ENCODE data around the gene AIG1. TPM values are rescaled to one million over a fixed set of nuclear protein-coding genes. Genes with fewer than 3 reads are reported as not detected.
A peak's percentile ranks its signal among the peaks of the same experiment; 100 is the strongest.

Gene AIG1
- total RNA-seq, 1 donor: 70.9 TPM

DNA sequence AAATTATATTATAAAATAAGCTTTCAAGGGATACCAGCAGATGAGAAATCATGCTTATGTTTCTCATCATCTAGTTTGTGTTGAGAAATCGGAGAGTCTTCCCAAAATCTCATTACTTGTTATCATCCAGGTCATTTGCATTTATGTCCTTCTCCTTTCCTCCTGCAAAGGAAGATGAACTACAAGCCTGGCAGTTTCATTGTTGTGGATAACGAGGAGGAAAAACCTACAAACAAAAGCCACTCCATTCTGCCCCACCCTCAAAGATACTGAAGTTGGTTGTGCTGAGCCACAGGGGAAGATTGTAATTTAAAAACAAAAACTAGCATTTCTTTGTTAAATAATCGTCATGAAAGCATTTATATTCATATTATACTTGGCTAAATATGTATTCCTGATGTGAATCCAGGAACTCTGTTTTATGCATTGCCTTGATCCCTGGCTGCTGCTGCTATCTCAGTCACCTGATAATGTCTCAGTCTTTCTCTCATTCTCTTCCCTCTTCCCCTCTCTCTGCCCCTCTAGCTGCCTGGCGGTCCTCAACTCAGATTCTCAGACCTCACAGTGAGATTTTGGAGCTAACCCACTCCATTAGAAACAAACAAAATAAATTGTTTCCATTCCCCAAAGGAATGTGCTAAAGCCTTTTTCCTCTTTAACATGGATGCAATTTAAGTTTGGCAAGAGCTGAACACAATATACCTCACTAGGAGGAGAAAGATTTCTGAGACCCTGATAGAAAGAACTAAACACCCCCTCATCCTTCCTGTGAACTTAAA is 204.5 kb downstream of the AIG1 start:
- no peak overlapping the region for H3K4me2 ChIP-seq (ENCODE audit: insufficient read depth, low read length)

DNA sequence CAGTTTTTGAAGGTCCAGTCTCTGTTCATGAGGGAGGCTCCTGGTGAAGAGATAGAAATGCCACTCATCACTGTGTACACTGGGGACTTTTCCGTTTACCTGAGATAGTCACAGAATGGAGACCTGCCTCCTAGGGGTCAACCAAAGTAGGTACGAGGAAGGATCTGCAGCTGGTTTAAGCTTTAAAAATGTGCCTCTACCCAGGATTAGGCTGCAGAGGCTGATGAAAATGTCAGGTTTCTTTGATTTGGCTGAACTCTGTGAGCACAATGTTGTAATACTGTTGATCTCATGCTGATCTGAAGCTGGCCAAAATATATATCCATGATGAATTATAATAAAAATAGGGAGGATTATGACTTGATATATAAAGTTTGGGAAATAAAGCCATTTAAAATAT is 207.1 kb downstream of the AIG1 start:
- Histone ChIP-seq H3K9me3 (ENCODE audit: low read depth, low read length) (no peaks in the 10 kb centered on the region), H3K36me3 (ENCODE audit: insufficient read depth, low read length) (no peaks in the 10 kb centered on the region), H3K27me3 (ENCODE audit: insufficient read depth, low read length) (no peaks in the 10 kb centered on the region), H3K4me3 (ENCODE audit: insufficient read depth, low read length) (no peak overlapping the region), H3K4me2 (ENCODE audit: insufficient read depth, low read length) (no peak overlapping the region), H3K79me2 (ENCODE audit: insufficient read depth, low read length) (no peaks in the 10 kb centered on the region), H3K4me1 (ENCODE audit: insufficient read depth, low read length) (peaks cover 16% of the 10 kb centered on the region), H2AFZ (ENCODE audit: low read length) (no peak overlapping the region), H3K27ac (ENCODE audit: low read depth, low read length) (no peak overlapping the region), H4K20me1 (ENCODE audit: insufficient read depth, low read length) (no peaks in the 10 kb centered on the region)
- TF ChIP-seq, protein P1, sequence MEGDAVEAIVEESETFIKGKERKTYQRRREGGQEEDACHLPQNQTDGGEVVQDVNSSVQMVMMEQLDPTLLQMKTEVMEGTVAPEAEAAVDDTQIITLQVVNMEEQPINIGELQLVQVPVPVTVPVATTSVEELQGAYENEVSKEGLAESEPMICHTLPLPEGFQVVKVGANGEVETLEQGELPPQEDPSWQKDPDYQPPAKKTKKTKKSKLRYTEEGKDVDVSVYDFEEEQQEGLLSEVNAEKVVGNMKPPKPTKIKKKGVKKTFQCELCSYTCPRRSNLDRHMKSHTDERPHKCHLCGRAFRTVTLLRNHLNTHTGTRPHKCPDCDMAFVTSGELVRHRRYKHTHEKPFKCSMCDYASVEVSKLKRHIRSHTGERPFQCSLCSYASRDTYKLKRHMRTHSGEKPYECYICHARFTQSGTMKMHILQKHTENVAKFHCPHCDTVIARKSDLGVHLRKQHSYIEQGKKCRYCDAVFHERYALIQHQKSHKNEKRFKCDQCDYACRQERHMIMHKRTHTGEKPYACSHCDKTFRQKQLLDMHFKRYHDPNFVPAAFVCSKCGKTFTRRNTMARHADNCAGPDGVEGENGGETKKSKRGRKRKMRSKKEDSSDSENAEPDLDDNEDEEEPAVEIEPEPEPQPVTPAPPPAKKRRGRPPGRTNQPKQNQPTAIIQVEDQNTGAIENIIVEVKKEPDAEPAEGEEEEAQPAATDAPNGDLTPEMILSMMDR (IDR thresholded peaks at IDR 0.05; ENCODE audit: extremely low read depth, low read depth, low read length): no peak
- no peak for DNase-seq (ENCODE audit: insufficient read length, low spot score, missing footprints)

More for the DNA sequence above, 204.5 kb downstream of the AIG1 start:
- no peak for DNase-seq (ENCODE audit: insufficient read length, low spot score, missing footprints)
- no peaks in the 10 kb centered on the region for H3K27me3 ChIP-seq (ENCODE audit: insufficient read depth, low read length)
- no peaks in the 10 kb centered on the region for H4K20me1 ChIP-seq (ENCODE audit: insufficient read depth, low read length)
- H2AFZ ChIP-seq (ENCODE audit: low read length): no peak overlapping the region
- no peak overlapping the region for H3K27ac ChIP-seq (ENCODE audit: low read depth, low read length)
- no peaks in the 10 kb centered on the region for H3K9me3 ChIP-seq (ENCODE audit: low read depth, low read length)
- peaks cover 7% of the 10 kb centered on the region for H3K4me1 ChIP-seq (ENCODE audit: insufficient read depth, low read length)
- no peak overlapping the region for H3K4me3 ChIP-seq (ENCODE audit: insufficient read depth, low read length)
- H3K79me2 ChIP-seq (ENCODE audit: insufficient read depth, low read length): no peaks in the 10 kb centered on the region
- H3K36me3 ChIP-seq (ENCODE audit: insufficient read depth, low read length): no peaks in the 10 kb centered on the region
- TF ChIP-seq, protein P1 (IDR thresholded peaks at IDR 0.05; ENCODE audit: extremely low read depth, low read depth, low read length): no peak

DNA sequence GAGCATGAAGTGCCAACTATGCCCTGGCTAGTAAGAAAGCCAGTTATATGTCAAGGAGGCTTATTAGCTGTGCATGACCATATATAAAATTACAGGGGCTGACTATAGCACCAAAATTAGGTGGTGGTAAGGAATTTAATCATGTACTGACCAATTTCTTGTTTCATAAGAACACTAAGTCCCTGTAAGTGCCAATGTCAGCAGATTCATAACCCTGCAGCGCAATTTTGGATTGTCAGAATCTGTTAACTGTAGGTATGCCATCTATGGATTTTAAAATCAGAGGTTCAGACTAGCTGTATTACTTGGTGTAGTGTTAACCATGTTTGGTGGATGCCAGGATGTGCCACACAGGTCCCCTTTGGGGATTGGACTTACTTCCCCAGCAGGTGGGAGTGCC is 207.8 kb downstream of the AIG1 start:
- peaks cover 16% of the 10 kb centered on the region for H3K4me1 ChIP-seq (ENCODE audit: insufficient read depth, low read length)
- no peak overlapping the region for H3K4me3 ChIP-seq (ENCODE audit: insufficient read depth, low read length)
- no peaks in the 10 kb centered on the region for H3K79me2 ChIP-seq (ENCODE audit: insufficient read depth, low read length)
- TF ChIP-seq, protein P1 (IDR thresholded peaks at IDR 0.05; ENCODE audit: extremely low read depth, low read depth, low read length): no peak
- no peaks in the 10 kb centered on the region for H3K36me3 ChIP-seq (ENCODE audit: insufficient read depth, low read length)
- no peaks in the 10 kb centered on the region for H4K20me1 ChIP-seq (ENCODE audit: insufficient read depth, low read length)
- no peak overlapping the region for H3K4me2 ChIP-seq (ENCODE audit: insufficient read depth, low read length)
- H2AFZ ChIP-seq (ENCODE audit: low read length): no peak overlapping the region
- no peaks in the 10 kb centered on the region for H3K9me3 ChIP-seq (ENCODE audit: low read depth, low read length)
- no peaks in the 10 kb centered on the region for H3K27me3 ChIP-seq (ENCODE audit: insufficient read depth, low read length)
- H3K27ac ChIP-seq (ENCODE audit: low read depth, low read length): no peak overlapping the region
- DNase-seq (ENCODE audit: insufficient read length, low spot score, missing footprints): no peak

DNA sequence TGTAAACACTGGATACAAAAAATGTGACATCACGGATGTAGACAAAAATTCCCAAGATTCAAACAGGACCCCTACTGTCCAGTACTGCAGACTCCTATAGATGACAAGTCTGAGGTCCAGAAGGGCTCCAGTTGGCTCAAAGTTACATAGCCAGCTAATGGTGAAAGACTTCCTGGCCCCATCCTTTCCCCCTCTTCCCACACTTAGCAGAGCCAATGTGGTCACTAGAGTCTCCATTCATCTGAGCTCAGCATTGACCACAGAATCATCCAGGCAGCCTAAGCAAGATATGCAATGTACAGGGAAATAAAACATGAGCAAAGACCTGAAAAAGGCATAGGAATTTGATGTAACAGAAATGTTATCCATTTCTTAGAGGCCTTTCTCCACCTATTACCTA is 209.3 kb downstream of the AIG1 start:
- TF ChIP-seq, protein P1 (IDR thresholded peaks at IDR 0.05; ENCODE audit: extremely low read depth, low read depth, low read length): no peak
- H3K27ac ChIP-seq (ENCODE audit: low read depth, low read length): peak overlapping the region; percentile 35
- no peaks in the 10 kb centered on the region for H3K36me3 ChIP-seq (ENCODE audit: insufficient read depth, low read length)
- H3K4me1 ChIP-seq (ENCODE audit: insufficient read depth, low read length): peaks cover 16% of the 10 kb centered on the region
- H2AFZ ChIP-seq (ENCODE audit: low read length): no peak overlapping the region
- H3K4me3 ChIP-seq (ENCODE audit: insufficient read depth, low read length): no peak overlapping the region
- no peak overlapping the region for H3K4me2 ChIP-seq (ENCODE audit: insufficient read depth, low read length)
- no peaks in the 10 kb centered on the region for H3K79me2 ChIP-seq (ENCODE audit: insufficient read depth, low read length)
- DNase-seq (ENCODE audit: insufficient read length, low spot score, missing footprints): no peak
- H3K9me3 ChIP-seq (ENCODE audit: low read depth, low read length): no peaks in the 10 kb centered on the region
- H4K20me1 ChIP-seq (ENCODE audit: insufficient read depth, low read length): no peaks in the 10 kb centered on the region
- no peaks in the 10 kb centered on the region for H3K27me3 ChIP-seq (ENCODE audit: insufficient read depth, low read length)
